ENCODE measurements around the gene CORO6.
A peak's percentile ranks its signal among the peaks of the same experiment; 100 is the strongest.

CORO6 gene

GRCh38 chr17:29577001-29577370 lies 45.7 kb downstream of the CORO6 start:
- no peak for DNase-seq (ENCODE audit: low spot score)

- no peak for DNase-seq (ENCODE audit: low spot score)
These were observed 46.3 kb downstream of the CORO6 start for GRCh38 chr17:29576214-29577000.

GRCh38 chr17:29575511-29576213 lies 47.0 kb downstream of the CORO6 start:
- no peak for DNase-seq (ENCODE audit: low spot score)

- no peak for DNase-seq (ENCODE audit: low spot score)
These were observed 47.8 kb downstream of the CORO6 start for GRCh38 chr17:29574732-29575510.

- no peak for DNase-seq (ENCODE audit: low spot score)
These were observed 48.6 kb downstream of the CORO6 start for GRCh38 chr17:29573871-29574731.

- DNase-seq (ENCODE audit: low spot score) = no peak
These were observed 49.2 kb downstream of the CORO6 start for GRCh38 chr17:29573558-29573869.

GRCh38 chr17:29572691-29573557 lies 49.8 kb downstream of the CORO6 start:
- DNase-seq (ENCODE audit: low spot score) = no peak

- DNase-seq (ENCODE audit: low spot score) = no peak
These were observed 50.6 kb downstream of the CORO6 start for GRCh38 chr17:29571883-29572681.

- no peak for DNase-seq (ENCODE audit: low spot score)
These were observed 51.2 kb downstream of the CORO6 start for GRCh38 chr17:29571486-29571882.

GRCh38 chr17:29570521-29570920 lies 52.2 kb downstream of the CORO6 start:
- no peak for DNase-seq (ENCODE audit: low spot score)

GRCh38 chr17:29569245-29569950 lies 53.3 kb downstream of the CORO6 start:
- peak; percentile 84 for DNase-seq (ENCODE audit: low spot score)

GRCh38 chr17:29568331-29569244 lies 54.1 kb downstream of the CORO6 start, which contains the start of gene TP53I13:
Gene TP53I13 (plus strand): TSS chr17:29568701. CDS start chr17:29568759, 58 bp downstream.
- DNase-seq (ENCODE audit: low spot score) = peak; percentile 90

- peak; percentile 82 for DNase-seq (ENCODE audit: low spot score)
These were observed 55.0 kb downstream of the CORO6 start for GRCh38 chr17:29567554-29568330.

- DNase-seq (ENCODE audit: low spot score) = peak; percentile 41
These were observed 55.5 kb downstream of the CORO6 start for GRCh38 chr17:29567304-29567553.

GRCh38 chr17:29566473-29567303 lies 56.0 kb downstream of the CORO6 start, which contains the start of gene ABHD15:
Gene ABHD15 (minus strand): TSS chr17:29567037. CDS start chr17:29566966, 71 bp downstream.
- peak; percentile 76 for DNase-seq (ENCODE audit: low spot score)

GRCh38 chr17:29565643-29566472 lies 56.9 kb downstream of the CORO6 start:
- DNase-seq (ENCODE audit: low spot score) = peak; percentile 74
